Measurements from ENCODE around the gene MECR.
"Not testable (repeated sequence)": the region's sequence is repeated elsewhere in the genome, so short reads cannot be mapped to it uniquely, and the experiment has no call there.

Gene MECR

DNA sequence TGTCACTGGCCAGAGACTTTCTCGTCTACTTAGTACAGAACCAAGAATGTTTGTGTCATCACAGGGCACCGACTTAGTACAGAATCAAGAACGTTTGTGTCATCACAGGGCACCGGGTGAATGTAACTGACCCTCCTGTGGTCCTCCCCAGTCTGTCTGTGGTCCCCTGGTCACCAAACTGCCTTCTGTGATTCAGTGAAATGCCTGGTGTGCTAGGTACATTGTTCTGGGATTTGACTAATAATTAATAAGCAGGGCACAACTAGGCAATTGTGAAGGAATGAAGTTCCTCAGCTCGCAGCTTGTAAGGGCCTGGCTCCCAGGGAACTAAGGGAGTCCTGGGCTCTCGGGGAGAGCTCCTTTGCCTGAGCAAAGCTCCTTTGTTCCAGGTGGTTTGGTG lies 7.2 kb downstream of the MECR start:
- DNase-seq (ENCODE audit: low read depth, low spot score), result no peak
- TF ChIP-seq EZH2 (IDR thresholded peaks at IDR 0.05), result no peak
- TF ChIP-seq FOXP2 (optimal IDR thresholded peaks at IDR 0.05; ENCODE audit: control extremely low read depth, extremely low read length, insufficient read depth), result no peak
- no peaks in the 10 kb centered on the region for H3K9me3 ChIP-seq (ENCODE audit: low read depth, low read length)
- peaks cover 5% of the 10 kb centered on the region; the same call in 1 of the 2 replicates for H3K36me3 ChIP-seq (ENCODE audit: insufficient read depth, low read length)
- H3K27ac ChIP-seq, result no peak overlapping the region
- H3K4me3 ChIP-seq, result no peak overlapping the region
- H3K9ac ChIP-seq (ENCODE audit: insufficient read length), result no peak overlapping the region

DNA sequence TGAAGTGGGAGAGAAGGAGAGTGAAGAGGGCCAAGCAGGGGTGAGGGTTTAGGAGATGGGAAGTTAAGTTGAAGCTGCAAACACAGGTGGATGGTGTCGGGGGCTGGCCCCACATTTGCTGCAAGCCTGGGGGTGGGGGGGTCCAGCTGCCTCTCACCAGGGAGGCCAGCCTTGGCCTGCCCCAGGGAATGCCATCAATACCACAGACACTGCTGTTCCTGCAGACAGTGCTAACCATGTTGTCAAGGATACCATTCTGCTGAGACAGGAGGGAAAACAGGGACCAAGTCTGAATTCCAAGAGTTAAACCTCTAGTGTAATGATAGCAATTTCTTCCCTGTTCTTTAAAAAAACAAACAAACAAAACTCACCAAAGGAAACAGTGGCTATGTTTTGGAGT lies 8.0 kb downstream of the MECR start:
- H3K9me3 ChIP-seq (ENCODE audit: low read depth, low read length), result no peaks in the 10 kb centered on the region
- H3K9ac ChIP-seq (ENCODE audit: insufficient read length), result no peak overlapping the region
- no peak overlapping the region for H3K4me3 ChIP-seq
- no peak overlapping the region for H3K27ac ChIP-seq
- peaks cover 5% of the 10 kb centered on the region; the same call in 1 of the 2 replicates for H3K36me3 ChIP-seq (ENCODE audit: insufficient read depth, low read length)
- TF ChIP-seq POLR2AphosphoS5 (IDR thresholded peaks at IDR 0.05; ENCODE audit: borderline replicate concordance, low read depth, low read length) (no peak), EZH2 (IDR thresholded peaks at IDR 0.05) (no peak), FOXP2 (optimal IDR thresholded peaks at IDR 0.05; ENCODE audit: control extremely low read depth, extremely low read length, insufficient read depth) (no peak)
- DNase-seq (ENCODE audit: low read depth, low spot score), result no peak

GRCh38 chr1:29222260-29222659 lies 8.5 kb downstream of the MECR start:
- DNase-seq (ENCODE audit: low read depth, low spot score); H3K36me3 ChIP-seq (ENCODE audit: insufficient read depth, low read length); H3K9me3 ChIP-seq (ENCODE audit: low read depth, low read length); H3K27ac ChIP-seq; H3K4me3 ChIP-seq; H3K9ac ChIP-seq (ENCODE audit: insufficient read length): not testable (repeated sequence)

- H3K9ac ChIP-seq (ENCODE audit: insufficient read length), result no peak overlapping the region
- TF ChIP-seq FOXP2 (optimal IDR thresholded peaks at IDR 0.05; ENCODE audit: control extremely low read depth, extremely low read length, insufficient read depth) (no peak), EZH2 (IDR thresholded peaks at IDR 0.05) (no peak), POLR2AphosphoS5 (IDR thresholded peaks at IDR 0.05; ENCODE audit: borderline replicate concordance, low read depth, low read length) (no peak)
- no peak for DNase-seq (ENCODE audit: low read depth, low spot score)
- H3K9me3 ChIP-seq (ENCODE audit: low read depth, low read length), result no peaks in the 10 kb centered on the region
- H3K4me3 ChIP-seq, result no peak overlapping the region
- H3K36me3 ChIP-seq (ENCODE audit: insufficient read depth, low read length), result peaks cover 6% of the 10 kb centered on the region; the same call in 1 of the 2 replicates
- H3K27ac ChIP-seq, result no peak overlapping the region
These were observed 9.4 kb downstream of the MECR start for GRCh38 chr1:29221296-29221695.

DNA sequence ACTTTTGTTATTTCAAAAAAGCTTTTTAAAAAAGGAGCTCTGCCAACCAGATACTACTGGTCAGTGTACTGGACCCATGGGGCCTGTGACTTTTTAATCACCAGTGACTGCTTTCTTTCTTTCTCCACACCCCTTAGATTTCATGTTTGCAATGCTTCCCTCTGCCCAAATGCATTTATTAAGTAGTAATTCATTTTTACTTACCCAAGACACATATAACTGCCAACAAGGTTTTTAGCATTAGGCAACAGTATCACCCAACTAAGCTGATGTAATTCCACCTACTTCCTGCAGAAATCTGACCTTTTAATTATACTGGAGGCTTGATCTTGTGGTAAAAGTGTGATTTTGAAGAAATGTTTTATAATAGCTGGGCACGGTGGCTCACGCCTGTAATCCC lies 12.5 kb downstream of the MECR start:
- TF ChIP-seq EZH2 (IDR thresholded peaks at IDR 0.05), result no peak
- no peak for TF ChIP-seq POLR2AphosphoS5 (IDR thresholded peaks at IDR 0.05; ENCODE audit: borderline replicate concordance, low read depth, low read length)
- no peak for TF ChIP-seq FOXP2 (optimal IDR thresholded peaks at IDR 0.05; ENCODE audit: control extremely low read depth, extremely low read length, insufficient read depth)
- no peak overlapping the region for H3K4me3 ChIP-seq
- H3K9me3 ChIP-seq (ENCODE audit: low read depth, low read length), result no peaks in the 10 kb centered on the region
- 0 out of 2 replicates have a peak overlapping the region, but pooled peaks have one; percentile 40 for H3K27ac ChIP-seq
- H3K9ac ChIP-seq (ENCODE audit: insufficient read length), result no peak overlapping the region
- no peak for DNase-seq (ENCODE audit: low read depth, low spot score)
- peaks cover 29% of the 10 kb centered on the region; the same call in 1 of the 2 replicates for H3K36me3 ChIP-seq (ENCODE audit: insufficient read depth, low read length)

DNA sequence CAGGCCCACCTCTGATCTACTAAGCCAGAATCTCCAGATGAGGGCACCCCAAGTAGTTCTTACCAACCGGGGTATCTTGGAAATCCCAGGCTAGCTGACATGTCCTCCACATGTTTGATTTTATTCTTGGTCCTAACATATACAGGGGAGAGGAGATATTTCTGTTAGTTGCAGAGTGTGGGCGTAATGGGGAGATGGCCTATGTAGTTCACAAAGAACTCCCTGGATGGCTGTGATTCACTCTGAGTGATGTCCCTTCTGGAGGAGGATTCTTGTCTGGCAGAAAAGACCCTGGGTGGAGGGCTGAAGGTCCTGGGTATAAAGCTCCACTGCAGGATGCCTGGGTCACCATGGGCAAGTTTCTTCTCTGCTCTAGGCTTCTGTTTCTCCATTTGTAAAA lies 13.1 kb downstream of the MECR start:
- no peak for DNase-seq (ENCODE audit: low read depth, low spot score)
- TF ChIP-seq POLR2AphosphoS5 (IDR thresholded peaks at IDR 0.05; ENCODE audit: borderline replicate concordance, low read depth, low read length) (no peak), EZH2 (IDR thresholded peaks at IDR 0.05) (no peak), FOXP2 (optimal IDR thresholded peaks at IDR 0.05; ENCODE audit: control extremely low read depth, extremely low read length, insufficient read depth) (no peak)
- H3K4me3 ChIP-seq, result no peak overlapping the region
- H3K9ac ChIP-seq (ENCODE audit: insufficient read length), result no peak overlapping the region
- no peak overlapping the region for H3K27ac ChIP-seq
- no peaks in the 10 kb centered on the region for H3K9me3 ChIP-seq (ENCODE audit: low read depth, low read length)
- H3K36me3 ChIP-seq (ENCODE audit: insufficient read depth, low read length), result peaks cover 35% of the 10 kb centered on the region; the same call in 1 of the 2 replicates

GRCh38 chr1:29213055-29213454 lies 17.7 kb downstream of the MECR start:
- peaks cover 52% of the 10 kb centered on the region for H3K36me3 ChIP-seq (ENCODE audit: insufficient read depth, low read length)

DNA sequence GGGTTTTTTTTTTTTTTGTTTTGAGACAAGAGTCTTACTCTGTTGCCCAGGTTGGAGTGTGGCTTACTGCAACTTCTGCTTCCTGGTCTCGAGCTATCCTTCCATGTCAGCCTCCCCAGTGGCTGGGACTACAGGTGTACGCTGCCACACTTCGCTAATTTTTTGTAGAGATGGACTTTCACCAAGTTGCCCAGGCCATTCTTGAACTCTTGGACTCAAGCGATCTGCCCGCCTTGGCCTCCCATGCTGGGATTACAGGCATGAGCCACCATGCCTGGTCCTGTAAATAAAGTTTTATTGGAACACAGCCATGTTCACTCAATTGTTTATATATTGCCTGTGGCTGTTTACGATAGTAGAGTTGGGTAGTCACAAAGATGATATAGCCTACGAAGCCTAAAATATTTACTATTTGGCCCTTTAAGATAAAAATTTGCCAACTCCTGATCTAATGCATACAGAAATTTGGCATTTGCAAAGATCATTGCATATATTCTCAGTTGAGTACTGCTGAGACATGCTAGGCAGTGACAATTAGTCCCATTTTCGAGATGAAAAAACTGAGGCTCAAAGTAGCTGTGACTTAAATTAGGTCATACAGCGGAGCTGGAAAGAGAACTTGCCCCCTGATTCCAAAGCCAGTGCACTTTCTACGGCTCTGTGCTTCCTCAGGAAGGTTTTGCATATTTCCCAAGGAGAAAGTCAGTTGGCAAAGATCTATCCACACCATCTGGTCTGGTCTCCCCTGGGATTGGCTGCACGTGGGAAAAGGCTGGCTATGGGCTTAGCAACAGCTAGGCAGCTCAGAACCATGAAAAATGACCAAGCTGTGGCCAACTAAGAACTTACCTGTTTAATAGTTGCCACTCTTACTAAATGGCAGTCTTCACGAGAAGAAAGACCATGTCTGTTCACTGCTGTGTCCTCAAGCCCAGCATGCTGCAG lies 19.4 kb downstream of the MECR start:
- H3K36me3 ChIP-seq (ENCODE audit: insufficient read depth, low read length), result peaks cover 57% of the 10 kb centered on the region
- no peaks in the 10 kb centered on the region for H3K9me3 ChIP-seq (ENCODE audit: low read depth, low read length)
- no peak overlapping the region for H3K4me3 ChIP-seq
- H3K9ac ChIP-seq (ENCODE audit: insufficient read length), result no peak overlapping the region
- no peak for TF ChIP-seq EZH2 (IDR thresholded peaks at IDR 0.05)
- no peak for TF ChIP-seq POLR2AphosphoS5 (IDR thresholded peaks at IDR 0.05; ENCODE audit: borderline replicate concordance, low read depth, low read length)
- no peak for DNase-seq (ENCODE audit: low read depth, low spot score)
- no peak overlapping the region for H3K27ac ChIP-seq

More at GRCh38 chr1:29213055-29213454, 17.7 kb downstream of the MECR start:
- no peaks in the 10 kb centered on the region for H3K9me3 ChIP-seq (ENCODE audit: low read depth, low read length)
- H3K27ac ChIP-seq, result no peak overlapping the region
- H3K4me3 ChIP-seq, result no peak overlapping the region
- TF ChIP-seq POLR2AphosphoS5 (IDR thresholded peaks at IDR 0.05; ENCODE audit: borderline replicate concordance, low read depth, low read length) (no peak), EZH2 (IDR thresholded peaks at IDR 0.05) (no peak), FOXP2 (optimal IDR thresholded peaks at IDR 0.05; ENCODE audit: control extremely low read depth, extremely low read length, insufficient read depth) (no peak)
- DNase-seq (ENCODE audit: low read depth, low spot score), result no peak
- H3K9ac ChIP-seq (ENCODE audit: insufficient read length), result no peak overlapping the region

All from SK-N-MC (cell line).